Measurements from ENCODE around the gene BNC2. TPM values are rescaled to one million over a fixed set of nuclear protein-coding genes. Genes with fewer than 3 reads are reported as not detected.

Gene BNC2
- total RNA-seq, 4 donors from 2014 or later: 3.8 to 14.9 (median 8.2) TPM

- Histone ChIP-seq H3K27ac (no peak overlapping the region), H3K4me3 (replicated peaks in 1 of 3) (no peak overlapping the region), H3K27me3 (no peaks in the 10 kb centered on the region), H3K9me3 (no peaks in the 10 kb centered on the region), H3K36me3 (no peaks in the 10 kb centered on the region), H3K4me1 (no peaks in the 10 kb centered on the region)
- no peak for DNase-seq
- TF ChIP-seq POLR2A (IDR thresholded peaks at IDR 0.05) (no peak), CTCF (IDR thresholded peaks at IDR 0.05) (no peak)
- 84 to 86% methylated on average over 5 of the region's 5 CpGs for WGBS, 2 donors
- intact Hi-C loops (cut with DNase I): no loop called here
Measured at GRCh38 chr9:16796304-16796825, 74.1 kb downstream of the BNC2 start.

- no peak for TF ChIP-seq CTCF (IDR thresholded peaks at IDR 0.05)
- no peak for TF ChIP-seq POLR2A (IDR thresholded peaks at IDR 0.05)
- no peaks in the 10 kb centered on the region for H3K9me3 ChIP-seq
- DNase-seq: no peak
- H3K27ac ChIP-seq: no peak overlapping the region
- H3K36me3 ChIP-seq: no peaks in the 10 kb centered on the region
- no peaks in the 10 kb centered on the region for H3K4me1 ChIP-seq
- H3K27me3 ChIP-seq: no peaks in the 10 kb centered on the region
- 65 to 70% methylated on average over 9 of the region's 9 CpGs for WGBS, 2 donors
- intact Hi-C loops (cut with DNase I): no loop called here
- no peak overlapping the region for H3K4me3 ChIP-seq (replicated peaks in 1 of 3)
Measured at GRCh38 chr9:16794871-16795639, 75.4 kb downstream of the BNC2 start.

GRCh38 chr9:16794103-16794502 lies 76.4 kb downstream of the BNC2 start:
- intact Hi-C loops (cut with DNase I): no loop called here
- 92 to 97% methylated on average over 4 of the region's 4 CpGs for WGBS, 2 donors
- Histone ChIP-seq H3K36me3 (no peaks in the 10 kb centered on the region), H3K27me3 (no peaks in the 10 kb centered on the region), H3K9me3 (no peaks in the 10 kb centered on the region), H3K4me3 (replicated peaks in 1 of 3) (no peak overlapping the region), H3K4me1 (no peaks in the 10 kb centered on the region), H3K27ac (no peak overlapping the region)
- TF ChIP-seq POLR2A (IDR thresholded peaks at IDR 0.05) (no peak), CTCF (IDR thresholded peaks at IDR 0.05) (no peak)
- no peak for DNase-seq

- Histone ChIP-seq H3K4me3 (replicated peaks in 1 of 3) (no peak overlapping the region), H3K9me3 (no peaks in the 10 kb centered on the region), H3K4me1 (no peaks in the 10 kb centered on the region), H3K27me3 (no peaks in the 10 kb centered on the region), H3K27ac (no peak overlapping the region), H3K36me3 (no peaks in the 10 kb centered on the region)
- TF ChIP-seq POLR2A (IDR thresholded peaks at IDR 0.05) (no peak), CTCF (IDR thresholded peaks at IDR 0.05) (no peak)
- WGBS, 2 donors: 84 to 88% methylated on average over 6 of the region's 6 CpGs
- intact Hi-C loops (cut with DNase I): no loop called here
- DNase-seq: no peak
Measured at GRCh38 chr9:16787724-16788123, 82.7 kb downstream of the BNC2 start.

- H3K4me3 ChIP-seq (replicated peaks in 1 of 3): no peak overlapping the region
- no peaks in the 10 kb centered on the region for H3K36me3 ChIP-seq
- H3K4me1 ChIP-seq: no peaks in the 10 kb centered on the region
- WGBS, 2 donors: 91 to 96% methylated on average over 2 of the region's 2 CpGs
- no peaks in the 10 kb centered on the region for H3K27me3 ChIP-seq
- DNase-seq: no peak
- no peak overlapping the region for H3K27ac ChIP-seq
- intact Hi-C loops (cut with DNase I): no loop called here
- H3K9me3 ChIP-seq: no peaks in the 10 kb centered on the region
- TF ChIP-seq CTCF (IDR thresholded peaks at IDR 0.05) (no peak), POLR2A (IDR thresholded peaks at IDR 0.05) (no peak)
Measured at GRCh38 chr9:16784002-16784401, 86.5 kb downstream of the BNC2 start.
